Hepatocyte (in vitro differentiated cells): ENCODE results near the gene BCAS3. TPM values are rescaled to one million over a fixed set of nuclear protein-coding genes. Genes with fewer than 3 reads are reported as not detected.
A peak's percentile ranks its signal among the peaks of the same experiment; 100 is the strongest.

Experiments
- DNase-seq: peaks from one replicate; pipeline ENCODE4 v3.0.0-alpha.2; 2016; ENCODE audit warnings: low spot score
- H2AFZ ChIP-seq: fragments of 200-600 bp; sonication (generic); 2 replicates; pipeline ENCODE4 v1.6.0; 2016; ENCODE audit warnings: antibody characterized with exemption, mild to moderate bottlenecking
- H3K27ac ChIP-seq: fragments of 200-600 bp; sonication (generic); 2 replicates; pipeline ENCODE4 v1.5.1; 2016; ENCODE audit warnings: mild to moderate bottlenecking
- H3K27me3 ChIP-seq: fragments of 200-600 bp; sonication (generic); 2 replicates; pipeline ENCODE4 v1.6.1; 2016
- H3K36me3 ChIP-seq: fragments of 200-600 bp; sonication (generic); replicated peaks from 2 replicates; pipeline ENCODE4 v1.5.1; 2016; ENCODE audit warnings: low read depth; ENCODE audit not compliant: insufficient read depth
- H3K4me1 ChIP-seq: fragments of 200-600 bp; sonication (generic); 2 replicates; pipeline ENCODE4 v1.5.1; 2016; ENCODE audit warnings: mild to moderate bottlenecking, moderate library complexity; ENCODE audit not compliant: insufficient read depth
- H3K4me2 ChIP-seq: fragments of 200-600 bp; sonication (generic); 2 replicates; pipeline ENCODE4 v1.6.0; 2016
- H3K4me3 ChIP-seq: fragments of 200-600 bp; sonication (generic); 2 replicates; pipeline ENCODE4 v1.5.1; 2016; ENCODE audit warnings: mild to moderate bottlenecking
- H3K79me2 ChIP-seq: fragments of 200-600 bp; sonication (generic); 2 replicates; pipeline ENCODE4 v1.6.0; 2017; ENCODE audit warnings: mild to moderate bottlenecking
- H3K9me2 ChIP-seq: fragments of 200-600 bp; sonication (generic); replicated peaks from 2 replicates; pipeline ENCODE4 v1.6.0; 2017; ENCODE audit warnings: mild to moderate bottlenecking; ENCODE audit not compliant: insufficient read depth
- H3K9me3 ChIP-seq: fragments of 200-600 bp; sonication (generic); 2 replicates; pipeline ENCODE4 v1.5.1; 2016; ENCODE audit warnings: low read depth, mild to moderate bottlenecking
- H4K20me1 ChIP-seq: fragments of 200-600 bp; sonication (generic); 2 replicates; pipeline ENCODE4 v1.6.0; 2016; ENCODE audit warnings: mild to moderate bottlenecking; ENCODE audit not compliant: insufficient read depth, poor library complexity, severe bottlenecking
- EZH2 ChIP-seq: fragments of 200-600 bp; sonication (generic); IDR thresholded peaks from 2 replicates; pipeline ENCODE4 v1.6.1; 2016; ENCODE audit warnings: antibody characterized with exemption, mild to moderate bottlenecking, borderline replicate concordance
- EZH2phosphoT487 ChIP-seq: fragments of 200-600 bp; sonication (generic); IDR thresholded peaks from one replicate; pipeline ENCODE4 v1.6.1; 2018; ENCODE audit warnings: antibody characterized with exemption, mild to moderate bottlenecking, low read depth, moderate library complexity; ENCODE audit not compliant: unreplicated experiment, severe bottlenecking
- WGBS: methylation state at CpG from one replicate; pipeline ENCODE4 v1.1.6; 2016; ENCODE audit warnings: low lambda C conversion rate; ENCODE audit errors: missing lambda C conversion rate; 5-methylcytosine and 5-hydroxymethylcytosine counted together
- polyA plus RNA-seq: library from polyadenylated mRNA; unstranded; fragments of >200 nt; fragmentation: Nextera tagmentation; extraction: Ambion mirVana; gene quantifications from 2 replicates; pipeline ENCODE4 v1.2.1, GENCODE V29; 2016
- total RNA-seq: library from RNA; depleted of rRNA; stranded (reverse); fragments of >200 nt; gene quantifications from 2 replicates; pipeline ENCODE4 v1.2.3, GENCODE V29; 2014
- TF ChIP-seq, protein P1 (sequence below): fragments of 200-600 bp; sonication (generic); IDR thresholded peaks from 2 replicates; pipeline ENCODE4 v1.5.1; 2016; ENCODE audit warnings: antibody characterized with exemption, mild to moderate bottlenecking; ENCODE audit not compliant: poor library complexity

BCAS3 gene
- total and polyA plus RNA-seq, 2 experiments from 2014 or later: 16.5 to 58.8 TPM

DNA sequence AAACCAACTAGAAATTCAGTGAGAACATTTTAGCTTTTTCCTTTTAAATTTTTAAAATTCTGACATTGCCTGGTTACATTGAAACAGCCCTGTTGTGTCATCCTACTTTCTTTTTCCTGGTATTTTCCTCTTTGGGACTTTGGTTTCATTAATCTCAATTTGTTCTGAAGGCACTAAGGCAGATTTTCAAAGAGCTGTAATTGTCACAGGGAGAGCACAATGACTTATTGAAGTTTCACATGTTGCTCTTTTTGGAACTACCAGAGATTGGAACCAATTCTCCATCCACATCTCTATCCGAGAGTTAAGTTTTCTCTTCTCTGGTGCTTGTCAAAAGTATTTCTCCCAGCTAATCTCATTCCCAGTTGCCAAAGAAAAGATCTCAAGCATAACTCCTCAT is 577.3 kb downstream of the BCAS3 start:
- Histone ChIP-seq H3K4me3 (no peak overlapping the region), H4K20me1 (no peaks in the 10 kb centered on the region), H3K27ac (no peak overlapping the region), H3K9me2 (no peaks in the 10 kb centered on the region), H3K36me3 (no peaks in the 10 kb centered on the region), H2AFZ (no peak overlapping the region), H3K4me2 (no peak overlapping the region), H3K4me1 (peaks cover 51% of the 10 kb centered on the region), H3K9me3 (no peaks in the 10 kb centered on the region), H3K79me2 (no peaks in the 10 kb centered on the region), H3K27me3 (no peaks in the 10 kb centered on the region)
- TF ChIP-seq, protein P1, sequence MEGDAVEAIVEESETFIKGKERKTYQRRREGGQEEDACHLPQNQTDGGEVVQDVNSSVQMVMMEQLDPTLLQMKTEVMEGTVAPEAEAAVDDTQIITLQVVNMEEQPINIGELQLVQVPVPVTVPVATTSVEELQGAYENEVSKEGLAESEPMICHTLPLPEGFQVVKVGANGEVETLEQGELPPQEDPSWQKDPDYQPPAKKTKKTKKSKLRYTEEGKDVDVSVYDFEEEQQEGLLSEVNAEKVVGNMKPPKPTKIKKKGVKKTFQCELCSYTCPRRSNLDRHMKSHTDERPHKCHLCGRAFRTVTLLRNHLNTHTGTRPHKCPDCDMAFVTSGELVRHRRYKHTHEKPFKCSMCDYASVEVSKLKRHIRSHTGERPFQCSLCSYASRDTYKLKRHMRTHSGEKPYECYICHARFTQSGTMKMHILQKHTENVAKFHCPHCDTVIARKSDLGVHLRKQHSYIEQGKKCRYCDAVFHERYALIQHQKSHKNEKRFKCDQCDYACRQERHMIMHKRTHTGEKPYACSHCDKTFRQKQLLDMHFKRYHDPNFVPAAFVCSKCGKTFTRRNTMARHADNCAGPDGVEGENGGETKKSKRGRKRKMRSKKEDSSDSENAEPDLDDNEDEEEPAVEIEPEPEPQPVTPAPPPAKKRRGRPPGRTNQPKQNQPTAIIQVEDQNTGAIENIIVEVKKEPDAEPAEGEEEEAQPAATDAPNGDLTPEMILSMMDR: no peak
- TF ChIP-seq EZH2 (no peak), EZH2phosphoT487 (no peak)
- no peak for DNase-seq
- WGBS: 81% methylated on average over 1 of the region's 1 CpG

DNA sequence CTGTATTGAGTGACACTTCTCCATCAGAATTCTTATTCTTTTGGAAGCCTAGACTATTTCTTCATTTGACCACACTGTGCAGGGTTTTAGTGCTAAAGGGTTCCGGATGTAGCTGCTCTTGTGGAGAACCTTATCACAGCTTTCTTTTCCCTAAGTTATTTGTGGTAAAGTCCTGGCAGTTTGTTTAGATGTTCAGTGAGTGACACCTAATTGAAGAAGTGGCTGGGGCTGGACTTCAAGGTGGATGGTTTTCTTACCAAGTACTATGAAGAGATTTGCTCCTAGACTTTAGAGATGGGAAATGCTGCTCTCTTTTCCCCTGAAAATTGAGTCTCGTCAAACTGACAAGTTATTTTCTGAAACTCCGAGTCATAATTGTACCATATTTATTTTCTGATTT is 578.0 kb downstream of the BCAS3 start:
- no peak for DNase-seq
- Histone ChIP-seq H3K27me3 (no peaks in the 10 kb centered on the region), H3K36me3 (no peaks in the 10 kb centered on the region), H3K79me2 (no peaks in the 10 kb centered on the region), H3K27ac (no peak overlapping the region), H2AFZ (no peak overlapping the region), H3K9me3 (no peaks in the 10 kb centered on the region), H3K4me3 (no peak overlapping the region), H4K20me1 (no peaks in the 10 kb centered on the region), H3K9me2 (no peaks in the 10 kb centered on the region), H3K4me1 (peaks cover 45% of the 10 kb centered on the region), H3K4me2 (no peak overlapping the region)
- TF ChIP-seq, protein P1: no peak
- TF ChIP-seq EZH2 (no peak), EZH2phosphoT487 (no peak)
- WGBS: 86% methylated on average over 3 of the region's 3 CpGs

DNA sequence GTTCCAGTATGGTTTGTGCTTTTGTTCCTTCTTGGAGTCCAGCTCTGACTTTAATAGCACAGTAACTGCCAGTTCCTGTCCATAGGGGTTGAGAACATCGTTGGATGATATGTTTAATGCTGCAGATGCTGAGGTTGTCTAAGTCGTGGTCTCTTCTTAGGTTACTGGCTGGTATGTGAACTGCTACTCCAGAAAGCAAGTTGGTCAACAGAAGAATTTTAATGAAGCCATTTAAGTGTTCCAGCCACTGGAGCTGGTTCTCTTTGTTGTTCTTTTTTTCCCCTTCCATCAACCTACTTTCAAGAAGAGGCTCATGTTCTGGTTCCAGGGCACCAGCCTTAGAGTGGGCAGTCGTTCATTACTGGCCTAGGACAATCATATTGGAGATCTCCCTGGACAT is 581.7 kb downstream of the BCAS3 start:
- H3K9me2 ChIP-seq: no peaks in the 10 kb centered on the region
- no peak for DNase-seq
- H3K9me3 ChIP-seq: no peaks in the 10 kb centered on the region
- no peaks in the 10 kb centered on the region for H3K27me3 ChIP-seq
- no peak overlapping the region for H2AFZ ChIP-seq
- H3K4me1 ChIP-seq: peaks cover 28% of the 10 kb centered on the region
- no peak overlapping the region for H3K4me3 ChIP-seq
- TF ChIP-seq, protein P1: no peak
- TF ChIP-seq EZH2phosphoT487: no peak
- TF ChIP-seq EZH2: no peak
- no peaks in the 10 kb centered on the region for H3K79me2 ChIP-seq
- H3K4me2 ChIP-seq: peak overlapping the region; percentile 32
- no peaks in the 10 kb centered on the region for H4K20me1 ChIP-seq
- H3K27ac ChIP-seq: peak overlapping the region; percentile 80
- no peaks in the 10 kb centered on the region for H3K36me3 ChIP-seq
- WGBS: 45% methylated on average over 3 of the region's 3 CpGs
